H54 (cell line): Measurements from ENCODE around the gene SCN11A.
A peak's percentile ranks its signal among the peaks of the same experiment; 100 is the strongest.

ENCODE experiments used
- DNase-seq: peaks from one replicate; pipeline ENCODE4 v3.0.0; 2011; ENCODE audit warnings: low spot score, mixed read lengths; ENCODE audit not compliant: insufficient read length
- FAIRE-seq: peaks from 3 replicates; lab custom pipeline; 2011; peaks lifted over from hg19 to GRCh38; lab: Jason Lieb, UNC
- POLR2A ChIP-seq: IDR thresholded peaks from 2 replicates; pipeline ENCODE4 v1.6.1; 2011; ENCODE audit warnings: low read depth, mild to moderate bottlenecking, low read length

Gene SCN11A

GRCh38 chr3:39052583-39052982, 839 bp upstream of the SCN11A start:
- no peak for FAIRE-seq
- DNase-seq, result no peak

GRCh38 chr3:39050029-39050428, 1.7 kb downstream of the SCN11A start:
- no peak for DNase-seq
- FAIRE-seq, result no peak
- no peak for TF ChIP-seq POLR2A

More at GRCh38 chr3:39052583-39052982, 839 bp upstream of the SCN11A start:
- TF ChIP-seq POLR2A, result no peak

- no peak for DNase-seq
- no peak for TF ChIP-seq POLR2A
- FAIRE-seq, result peak; percentile 77
Observed at GRCh38 chr3:39038165-39038564, 13.6 kb downstream of the SCN11A start.

GRCh38 chr3:39029556-39029955, 22.2 kb downstream of the SCN11A start:
- FAIRE-seq, result no peak
- no peak for TF ChIP-seq POLR2A
- no peak for DNase-seq

GRCh38 chr3:39028546-39028945, 23.2 kb downstream of the SCN11A start:
- FAIRE-seq (no peak), DNase-seq (no peak)
- no peak for TF ChIP-seq POLR2A

- TF ChIP-seq POLR2A, result no peak
- FAIRE-seq, result no peak
- DNase-seq, result no peak
Observed at GRCh38 chr3:39025222-39025970, 26.3 kb downstream of the SCN11A start.

- DNase-seq, result no peak
- FAIRE-seq, result no peak
- TF ChIP-seq POLR2A, result no peak
Observed at GRCh38 chr3:39024497-39024896, 27.2 kb downstream of the SCN11A start.

- FAIRE-seq, result no peak
- TF ChIP-seq POLR2A, result no peak
Observed at GRCh38 chr3:39022286-39022630, 29.5 kb downstream of the SCN11A start.

GRCh38 chr3:39021465-39022285, 30.1 kb downstream of the SCN11A start:
- FAIRE-seq, result no peak
- DNase-seq, result no peak
- no peak for TF ChIP-seq POLR2A

More at GRCh38 chr3:39022286-39022630, 29.5 kb downstream of the SCN11A start:
- no peak for DNase-seq

- DNase-seq (no peak), FAIRE-seq (no peak)
- no peak for TF ChIP-seq POLR2A
Observed at GRCh38 chr3:39021029-39021428, 30.7 kb downstream of the SCN11A start.

GRCh38 chr3:39019299-39019698, 32.4 kb downstream of the SCN11A start:
- DNase-seq, result no peak
- FAIRE-seq, result no peak
- no peak for TF ChIP-seq POLR2A

- FAIRE-seq, result no peak
- TF ChIP-seq POLR2A, result no peak
- DNase-seq, result no peak
Observed at GRCh38 chr3:39015418-39015817, 36.3 kb downstream of the SCN11A start.

GRCh38 chr3:39013921-39014509, 37.7 kb downstream of the SCN11A start:
- no peak for TF ChIP-seq POLR2A
- no peak for DNase-seq
- FAIRE-seq, result no peak

- FAIRE-seq (no peak), DNase-seq (no peak)
Observed at GRCh38 chr3:39013289-39013688, 38.5 kb downstream of the SCN11A start.

More at GRCh38 chr3:39013289-39013688, 38.5 kb downstream of the SCN11A start:
- TF ChIP-seq POLR2A, result no peak
